Keratinocyte (primary cell): ENCODE measurements around the gene TTLL8. TPM values are rescaled to one million over a fixed set of nuclear protein-coding genes. Genes with fewer than 3 reads are reported as not detected.

Source experiments
- DNase-seq: peaks from one replicate; pipeline ENCODE4 v3.0.0-alpha.2; 2011; ENCODE audit warnings: low read depth, missing footprints, low spot score
- FAIRE-seq: peaks from 2 replicates; lab custom pipeline; 2011; peaks lifted over from hg19 to GRCh38; lab: Jason Lieb, UNC
- H2AFZ ChIP-seq: 2 replicates; pipeline ENCODE4 v1.6.0; 2012; ENCODE audit warnings: low read length, control low read depth, inconsistent platforms; ENCODE audit not compliant: control insufficient read depth
- H3K27ac ChIP-seq: 2 replicates; pipeline ENCODE4 v1.5.1; 2011; ENCODE audit warnings: low read length; ENCODE audit not compliant: control insufficient read depth, insufficient read depth
- H3K27me3 ChIP-seq: 3 replicates; pipeline ENCODE4 v1.6.0; 2011; ENCODE audit warnings: low read length; ENCODE audit not compliant: control insufficient read depth, insufficient read depth; ENCODE audit errors: extremely low read depth
- H3K36me3 ChIP-seq, 2 experiments: 2 replicates in 1 of 2; 3 replicates in 1 of 2; pipeline ENCODE4 v1.5.1; 2011; ENCODE audit warnings: low read length in 2 of 2, mild to moderate bottlenecking in 1 of 2; ENCODE audit not compliant: control insufficient read depth in 2 of 2, insufficient read depth in 2 of 2; ENCODE audit errors: extremely low read depth in 1 of 2
- H3K4me1 ChIP-seq: 3 replicates; pipeline ENCODE4 v1.5.1; 2011; ENCODE audit warnings: low read length; ENCODE audit not compliant: control insufficient read depth, insufficient read depth; ENCODE audit errors: extremely low read depth
- H3K4me2 ChIP-seq: 3 replicates; pipeline ENCODE4 v1.6.0; 2011; ENCODE audit warnings: low read depth, low read length; ENCODE audit not compliant: control insufficient read depth, insufficient read depth; ENCODE audit errors: extremely low read depth
- H3K4me3 ChIP-seq, 3 experiments: fragments of 200-600 bp in 1 of 3; sonication (generic) in 1 of 3; 2 replicates in 2 of 3; 3 replicates in 1 of 3; pipeline ENCODE4 v1.5.1; 2011 to 2016; ENCODE audit warnings: low read length in 3 of 3, mild to moderate bottlenecking in 3 of 3, control low read depth in 2 of 3, inconsistent platforms in 1 of 3, low read depth in 1 of 3, mixed read lengths in 1 of 3, mixed run types in 1 of 3, moderate library complexity in 1 of 3; ENCODE audit not compliant: control insufficient read depth in 2 of 3, insufficient read depth in 2 of 3; ENCODE audit errors: extremely low read depth in 1 of 3
- H3K79me2 ChIP-seq: 2 replicates; pipeline ENCODE4 v1.6.0; 2012; ENCODE audit warnings: low read length; ENCODE audit not compliant: control insufficient read depth, insufficient read depth
- H3K9ac ChIP-seq: 3 replicates; pipeline ENCODE4 v1.6.0; 2011; ENCODE audit warnings: low read length; ENCODE audit not compliant: control insufficient read depth, insufficient read depth; ENCODE audit errors: extremely low read depth
- H3K9me1 ChIP-seq: 3 replicates; pipeline ENCODE4 v1.6.0; 2011; ENCODE audit warnings: low read length; ENCODE audit not compliant: control insufficient read depth, insufficient read depth; ENCODE audit errors: extremely low read depth
- H3K9me3 ChIP-seq: 2 replicates; pipeline ENCODE4 v1.5.1; 2012; ENCODE audit warnings: low read depth, low read length; ENCODE audit not compliant: control insufficient read depth
- H4K20me1 ChIP-seq: 3 replicates; pipeline ENCODE4 v1.6.0; 2011; ENCODE audit warnings: low read length; ENCODE audit not compliant: control insufficient read depth, insufficient read depth; ENCODE audit errors: extremely low read depth
- CTCF ChIP-seq, 3 experiments: IDR thresholded peaks in 1 of 3; conservative IDR thresholded peaks in 1 of 3; optimal IDR thresholded peaks in 1 of 3; 2 replicates in 2 of 3; 3 replicates in 1 of 3; pipeline versions ENCODE3 to v1.5.1; 2011; ENCODE audit warnings: low read length in 3 of 3, mild to moderate bottlenecking in 3 of 3, moderate library complexity in 2 of 3, control low read depth in 1 of 3, inconsistent platforms in 1 of 3; ENCODE audit not compliant: insufficient read depth in 2 of 3; ENCODE audit errors: extremely low read depth in 1 of 3
- EZH2 ChIP-seq: IDR thresholded peaks from one replicate; pipeline ENCODE4 v1.6.1; 2012; ENCODE audit warnings: inconsistent platforms, mild to moderate bottlenecking, low read length, moderate library complexity
- dilution Hi-C: fragments of 300-500 bp; cut with MboI; formaldehyde crosslinking; loops from one replicate; pipeline ENCODE4 v1.7.0; 2020; ENCODE audit warnings: low sequenced_read_pairs; ENCODE audit not compliant: extremely low pct_ligation_motif_present
- polyA plus RNA-seq, 5 experiments: library from polyadenylated mRNA; depleted of rRNA in 3 of 5; stranded (reverse) in 3 of 5; stranded (forward) in 1 of 5; unstranded in 1 of 5; fragments of >200 nt; gene quantifications; 1 replicate in 1 of 5; 2 replicates in 3 of 5; 3 replicates in 1 of 5; pipeline versions ENCODE4 v1.2.1 to v1.2.3, GENCODE V29; 2011 to 2012; ENCODE audit warnings: missing spikeins in 2 of 5, low read depth in 1 of 5, low replicate concordance in 1 of 5

Gene TTLL8
- polyA plus RNA-seq, 1 donor (not counting 4 experiments of a cell fraction or from before 2014, with no cell fraction given), result not detected

GRCh38 chr22:50000587-50001387 lies 57.3 kb downstream of the TTLL8 start:
- Histone ChIP-seq H3K4me2 (no peak overlapping the region), H3K27me3 (peaks cover under 1% of the 10 kb centered on the region), H3K27ac (no peak overlapping the region), H3K4me3 (no peak overlapping the region), H3K9ac (no peak overlapping the region), H3K9me1 (no peaks in the 10 kb centered on the region), H3K36me3 (no peaks in the 10 kb centered on the region), H3K4me1 (no peaks in the 10 kb centered on the region), H2AFZ (no peak overlapping the region), H3K79me2 (no peaks in the 10 kb centered on the region), H3K9me3 (no peaks in the 10 kb centered on the region), H4K20me1 (no peaks in the 10 kb centered on the region)
- DNase-seq (no peak), FAIRE-seq (no peak)
- no peak for TF ChIP-seq CTCF (optimal IDR thresholded peaks at IDR 0.05 in 1 of 3, IDR thresholded peaks at IDR 0.05 in 1 of 3, conservative IDR thresholded peaks at IDR 0.05 in 1 of 3; ENCODE audit: extremely low read depth in 1 of 3, insufficient read depth in 2 of 3, low read length in 3 of 3)
- no peak for TF ChIP-seq EZH2
- dilution Hi-C loops, result no loop called here

- H4K20me1 ChIP-seq, result no peaks in the 10 kb centered on the region
- H3K36me3 ChIP-seq, result no peaks in the 10 kb centered on the region
- H3K9me3 ChIP-seq, result no peaks in the 10 kb centered on the region
- H3K4me3 ChIP-seq, result no peak overlapping the region
- no peaks in the 10 kb centered on the region for H3K4me1 ChIP-seq
- dilution Hi-C loops, result no loop called here
- no peak overlapping the region for H3K9ac ChIP-seq
- no peak for TF ChIP-seq CTCF (optimal IDR thresholded peaks at IDR 0.05 in 1 of 3, IDR thresholded peaks at IDR 0.05 in 1 of 3, conservative IDR thresholded peaks at IDR 0.05 in 1 of 3; ENCODE audit: extremely low read depth in 1 of 3, insufficient read depth in 2 of 3, low read length in 3 of 3)
- no peak for TF ChIP-seq EZH2
- no peak overlapping the region for H3K4me2 ChIP-seq
- DNase-seq (no peak), FAIRE-seq (no peak)
- no peaks in the 10 kb centered on the region for H3K79me2 ChIP-seq
- no peak overlapping the region for H2AFZ ChIP-seq
- H3K9me1 ChIP-seq, result no peaks in the 10 kb centered on the region
- H3K27me3 ChIP-seq, result peaks cover 4% of the 10 kb centered on the region
- H3K27ac ChIP-seq, result no peak overlapping the region
Observed at GRCh38 chr22:49999946-50000586, 58.0 kb downstream of the TTLL8 start.
